Measurements from ENCODE around the gene SEMA3C.

- TF ChIP-seq CTCF (IDR thresholded peaks at IDR 0.05) (no peak), POLR2A (IDR thresholded peaks at IDR 0.05) (no peak)
These were observed 10.5 kb downstream of the SEMA3C start for GRCh38 chr7:80908360-80908797.
